Retinal pigment epithelial cell (primary cell): ENCODE measurements around the gene C14orf93.

ENCODE experiments used
- DNase-seq: peaks from one replicate; pipeline ENCODE4 v3.0.0-alpha.2; 2010; ENCODE audit warnings: low read depth
- H3K4me3 ChIP-seq: 2 replicates; pipeline ENCODE4 v1.5.1; 2011; ENCODE audit warnings: mild to moderate bottlenecking, low read length, control low read depth, moderate library complexity
- TF ChIP-seq, protein P1 (sequence below): conservative IDR thresholded peaks from 2 replicates; pipeline ENCODE4 v1.5.1; 2011; ENCODE audit warnings: low read depth, low read length, control low read depth, inconsistent platforms

C14orf93 gene

DNA sequence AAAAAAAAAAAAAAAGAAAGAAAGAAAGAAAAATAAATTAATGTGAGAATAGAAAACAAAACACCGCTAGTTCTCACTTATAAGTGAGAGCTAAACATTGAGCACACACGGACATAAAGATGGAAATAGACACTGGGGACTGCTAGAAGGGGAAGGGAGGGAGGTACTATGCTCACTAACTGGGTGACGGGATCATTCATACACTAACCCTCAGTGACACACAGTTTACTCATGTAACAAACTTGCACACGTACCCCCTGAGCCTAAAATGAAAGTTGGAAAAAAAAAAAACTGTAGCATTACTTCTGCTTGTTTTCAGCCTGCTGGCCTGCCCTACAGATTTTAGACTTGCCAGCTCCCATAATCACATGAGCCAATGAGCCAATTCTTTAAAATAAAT, 70.3 kb downstream of the C14orf93 start:
- DNase-seq: no peak
- H3K4me3 ChIP-seq: no peak overlapping the region
- TF ChIP-seq, protein P1, sequence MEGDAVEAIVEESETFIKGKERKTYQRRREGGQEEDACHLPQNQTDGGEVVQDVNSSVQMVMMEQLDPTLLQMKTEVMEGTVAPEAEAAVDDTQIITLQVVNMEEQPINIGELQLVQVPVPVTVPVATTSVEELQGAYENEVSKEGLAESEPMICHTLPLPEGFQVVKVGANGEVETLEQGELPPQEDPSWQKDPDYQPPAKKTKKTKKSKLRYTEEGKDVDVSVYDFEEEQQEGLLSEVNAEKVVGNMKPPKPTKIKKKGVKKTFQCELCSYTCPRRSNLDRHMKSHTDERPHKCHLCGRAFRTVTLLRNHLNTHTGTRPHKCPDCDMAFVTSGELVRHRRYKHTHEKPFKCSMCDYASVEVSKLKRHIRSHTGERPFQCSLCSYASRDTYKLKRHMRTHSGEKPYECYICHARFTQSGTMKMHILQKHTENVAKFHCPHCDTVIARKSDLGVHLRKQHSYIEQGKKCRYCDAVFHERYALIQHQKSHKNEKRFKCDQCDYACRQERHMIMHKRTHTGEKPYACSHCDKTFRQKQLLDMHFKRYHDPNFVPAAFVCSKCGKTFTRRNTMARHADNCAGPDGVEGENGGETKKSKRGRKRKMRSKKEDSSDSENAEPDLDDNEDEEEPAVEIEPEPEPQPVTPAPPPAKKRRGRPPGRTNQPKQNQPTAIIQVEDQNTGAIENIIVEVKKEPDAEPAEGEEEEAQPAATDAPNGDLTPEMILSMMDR: no peak
